Measurements from ENCODE around the gene VSIR. TPM values are rescaled to one million over a fixed set of nuclear protein-coding genes. Genes with fewer than 3 reads are reported as not detected.
A peak's percentile ranks its signal among the peaks of the same experiment; 100 is the strongest.

Gene VSIR
- total RNA-seq, 1 donor from 2014 or later: 0.29 TPM

DNA sequence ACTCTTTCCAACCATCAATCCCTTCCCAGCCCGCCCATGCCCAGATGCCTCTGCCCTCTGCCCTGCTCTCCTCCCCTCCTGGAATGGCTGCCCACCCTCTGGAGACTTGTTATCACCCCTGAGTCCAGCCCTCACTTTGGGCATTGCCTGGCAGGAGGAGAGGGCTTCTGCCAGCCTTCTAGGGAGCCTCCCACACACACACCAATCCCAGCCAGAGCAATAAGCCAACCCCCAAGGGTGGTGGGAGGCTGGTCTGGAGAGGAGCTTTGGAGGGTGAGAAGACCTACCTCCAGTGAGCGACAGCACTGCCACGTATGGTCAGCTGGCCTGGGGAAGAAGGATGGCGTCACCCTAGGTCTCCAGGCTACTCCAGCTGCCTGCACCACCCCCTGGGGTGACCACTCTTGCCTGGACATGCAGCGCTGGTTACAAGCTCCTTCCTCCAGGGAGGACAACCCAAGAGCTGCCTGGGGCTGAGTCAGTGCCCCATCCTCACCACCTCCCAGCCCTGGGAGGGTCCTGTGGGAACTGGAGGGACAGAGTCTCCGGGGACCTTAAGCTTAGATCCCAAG is 62.2 kb downstream of the VSIR start:
- Mint-ChIP-seq H3K4me1 (ENCODE audit: low read depth, unreplicated experiment) (peaks cover 6% of the 10 kb centered on the region), H3K36me3 (ENCODE audit: unreplicated experiment) (no peaks in the 10 kb centered on the region), H3K4me3 (ENCODE audit: unreplicated experiment) (no peak overlapping the region), H3K27ac (ENCODE audit: unreplicated experiment) (no peak overlapping the region), H3K27me3 (ENCODE audit: unreplicated experiment) (peaks cover 12% of the 10 kb centered on the region), H3K9me3 (ENCODE audit: unreplicated experiment) (no peaks in the 10 kb centered on the region)
- TF ChIP-seq, protein P1, sequence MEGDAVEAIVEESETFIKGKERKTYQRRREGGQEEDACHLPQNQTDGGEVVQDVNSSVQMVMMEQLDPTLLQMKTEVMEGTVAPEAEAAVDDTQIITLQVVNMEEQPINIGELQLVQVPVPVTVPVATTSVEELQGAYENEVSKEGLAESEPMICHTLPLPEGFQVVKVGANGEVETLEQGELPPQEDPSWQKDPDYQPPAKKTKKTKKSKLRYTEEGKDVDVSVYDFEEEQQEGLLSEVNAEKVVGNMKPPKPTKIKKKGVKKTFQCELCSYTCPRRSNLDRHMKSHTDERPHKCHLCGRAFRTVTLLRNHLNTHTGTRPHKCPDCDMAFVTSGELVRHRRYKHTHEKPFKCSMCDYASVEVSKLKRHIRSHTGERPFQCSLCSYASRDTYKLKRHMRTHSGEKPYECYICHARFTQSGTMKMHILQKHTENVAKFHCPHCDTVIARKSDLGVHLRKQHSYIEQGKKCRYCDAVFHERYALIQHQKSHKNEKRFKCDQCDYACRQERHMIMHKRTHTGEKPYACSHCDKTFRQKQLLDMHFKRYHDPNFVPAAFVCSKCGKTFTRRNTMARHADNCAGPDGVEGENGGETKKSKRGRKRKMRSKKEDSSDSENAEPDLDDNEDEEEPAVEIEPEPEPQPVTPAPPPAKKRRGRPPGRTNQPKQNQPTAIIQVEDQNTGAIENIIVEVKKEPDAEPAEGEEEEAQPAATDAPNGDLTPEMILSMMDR (IDR thresholded peaks at IDR 0.05; ENCODE audit: partially characterized antibody, unreplicated experiment): no peak
- DNase-seq: no peak

DNA sequence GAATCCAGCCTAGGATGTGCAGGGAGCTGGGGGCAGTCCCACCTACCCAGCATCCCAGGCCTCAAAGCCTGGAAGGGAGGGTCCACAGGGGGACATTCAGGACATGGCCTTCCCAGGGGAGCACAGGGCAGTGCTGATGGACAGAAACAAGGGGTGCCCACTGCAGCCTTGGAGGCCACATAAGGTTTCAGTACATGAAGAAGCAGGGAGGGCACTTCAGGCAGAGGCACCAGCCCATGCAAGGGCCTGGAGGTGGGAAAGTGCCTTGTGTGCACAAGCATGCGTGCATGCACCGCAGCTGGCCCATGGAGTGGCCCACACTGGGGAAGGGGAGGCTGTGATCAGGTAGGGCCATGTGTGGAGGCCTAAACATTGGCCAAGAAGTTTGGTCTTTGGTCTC is 62.8 kb downstream of the VSIR start:
- Mint-ChIP-seq H3K36me3 (ENCODE audit: unreplicated experiment) (no peaks in the 10 kb centered on the region), H3K27me3 (ENCODE audit: unreplicated experiment) (peaks cover 12% of the 10 kb centered on the region), H3K9me3 (ENCODE audit: unreplicated experiment) (no peaks in the 10 kb centered on the region), H3K4me3 (ENCODE audit: unreplicated experiment) (no peak overlapping the region), H3K27ac (ENCODE audit: unreplicated experiment) (no peak overlapping the region), H3K4me1 (ENCODE audit: low read depth, unreplicated experiment) (peaks cover 6% of the 10 kb centered on the region)
- no peak for DNase-seq
- TF ChIP-seq, protein P1 (IDR thresholded peaks at IDR 0.05; ENCODE audit: partially characterized antibody, unreplicated experiment): no peak

DNA sequence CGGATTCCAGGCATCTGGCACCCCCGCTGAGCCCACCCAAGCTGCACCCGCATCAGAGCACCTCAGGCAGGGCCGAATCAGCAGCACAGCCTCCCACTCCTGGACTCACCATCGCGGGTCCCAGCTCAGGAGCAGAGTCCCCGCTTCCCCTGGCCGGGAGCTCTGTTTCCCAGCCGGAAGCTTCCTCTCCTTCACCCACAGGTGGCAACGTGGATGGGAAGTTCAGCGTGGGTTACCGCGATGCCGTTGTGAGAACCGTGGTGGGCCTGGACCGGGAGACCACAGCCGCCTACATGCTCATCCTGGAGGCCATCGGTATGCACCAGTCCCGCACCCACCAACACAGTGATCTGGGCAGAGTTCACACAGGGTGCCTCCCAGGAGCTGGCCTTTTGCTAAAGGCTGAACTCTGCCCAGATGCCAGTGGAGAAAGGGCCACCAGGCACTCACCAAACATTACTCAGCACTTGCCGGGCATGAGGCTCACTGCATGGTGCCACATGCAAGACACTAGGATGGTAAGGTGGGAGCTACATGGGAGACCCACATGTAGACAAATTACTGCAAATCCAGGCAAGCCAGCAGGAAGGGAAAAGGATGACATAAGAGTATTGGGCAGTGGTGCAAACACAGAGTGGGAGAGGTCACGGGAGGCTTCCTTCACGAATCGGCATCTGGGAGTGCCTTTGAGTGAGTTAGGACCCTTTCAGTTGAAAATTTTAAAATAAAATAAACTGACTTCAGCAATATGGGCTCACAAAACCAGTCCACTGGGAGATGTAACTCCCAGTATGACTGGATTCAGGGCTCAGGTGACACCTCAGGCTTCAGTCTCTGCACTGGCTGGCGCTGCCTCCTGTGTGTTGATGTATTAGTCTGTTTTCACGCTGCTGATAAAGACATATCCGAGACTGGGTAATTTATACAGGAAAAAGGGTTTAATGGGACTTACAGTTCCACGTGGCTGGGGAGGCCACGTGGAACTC is 64.1 kb downstream of the VSIR start:
- H3K27ac Mint-ChIP-seq (ENCODE audit: unreplicated experiment): peak overlapping the region; percentile 73
- no peaks in the 10 kb centered on the region for H3K36me3 Mint-ChIP-seq (ENCODE audit: unreplicated experiment)
- H3K4me1 Mint-ChIP-seq (ENCODE audit: low read depth, unreplicated experiment): peaks cover 6% of the 10 kb centered on the region
- TF ChIP-seq, protein P1 (IDR thresholded peaks at IDR 0.05; ENCODE audit: partially characterized antibody, unreplicated experiment): no peak
- no peak for DNase-seq
- H3K4me3 Mint-ChIP-seq (ENCODE audit: unreplicated experiment): no peak overlapping the region
- H3K27me3 Mint-ChIP-seq (ENCODE audit: unreplicated experiment): peaks cover 12% of the 10 kb centered on the region
- no peaks in the 10 kb centered on the region for H3K9me3 Mint-ChIP-seq (ENCODE audit: unreplicated experiment)

DNA sequence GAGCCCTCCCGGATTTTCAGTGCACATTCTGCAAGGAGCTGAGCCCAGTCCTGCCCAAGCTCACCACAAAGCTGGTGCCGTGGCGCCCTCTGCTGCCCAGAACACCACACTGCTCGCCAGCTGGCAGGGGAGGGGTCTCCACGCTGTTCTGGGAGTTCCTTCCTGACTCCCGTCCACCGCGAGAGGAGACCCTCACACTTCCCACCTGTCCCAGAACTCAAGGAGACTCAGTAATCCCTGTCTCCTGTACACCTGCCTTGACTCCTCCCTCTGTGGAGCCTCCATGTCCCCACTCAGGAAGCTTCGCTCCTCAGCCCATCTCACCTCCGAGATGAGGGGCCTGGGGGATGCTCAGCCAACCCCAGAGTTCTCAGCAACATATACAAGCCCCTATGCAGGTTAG is 65.0 kb downstream of the VSIR start:
- Mint-ChIP-seq H3K27me3 (ENCODE audit: unreplicated experiment) (peaks cover 13% of the 10 kb centered on the region), H3K36me3 (ENCODE audit: unreplicated experiment) (no peaks in the 10 kb centered on the region), H3K4me1 (ENCODE audit: low read depth, unreplicated experiment) (peaks cover 6% of the 10 kb centered on the region), H3K9me3 (ENCODE audit: unreplicated experiment) (no peaks in the 10 kb centered on the region), H3K4me3 (ENCODE audit: unreplicated experiment) (no peak overlapping the region), H3K27ac (ENCODE audit: unreplicated experiment) (no peak overlapping the region)
- peak; percentile 93 for DNase-seq
- TF ChIP-seq, protein P1 (IDR thresholded peaks at IDR 0.05; ENCODE audit: partially characterized antibody, unreplicated experiment): peak; percentile 92
